Measurements from ENCODE around the gene ZSCAN9.

GRCh38 chr6:28176373-28176772, 48.7 kb upstream of the ZSCAN9 start:
- TF ChIP-seq HNF4A (conservative IDR thresholded peaks at IDR 0.05), result no peak
- TF ChIP-seq CTCF (IDR thresholded peaks at IDR 0.05; ENCODE audit: low read depth, low read length, missing input control), result no peak
- TF ChIP-seq YY1 (IDR thresholded peaks at IDR 0.05), result no peak
- TF ChIP-seq MAX (IDR thresholded peaks at IDR 0.05), result no peak
- TF ChIP-seq ATF3 (IDR thresholded peaks at IDR 0.05), result no peak
- no peak for TF ChIP-seq RAD21 (IDR thresholded peaks at IDR 0.05)
- no peak for TF ChIP-seq REST (IDR thresholded peaks at IDR 0.05)
- TF ChIP-seq SP1 (IDR thresholded peaks at IDR 0.05), result no peak
- no peak for TF ChIP-seq EGR1 (IDR thresholded peaks at IDR 0.05; ENCODE audit: low read depth in 2 of 2)
- no peak for TF ChIP-seq FOXA1 (IDR thresholded peaks at IDR 0.05)
